ENCODE results near the gene ASCL5.

GRCh38 chr1:201072149-201072548 is 54.8 kb downstream of the ASCL5 start:
- TF ChIP-seq POLR2AphosphoS5 (IDR thresholded peaks at IDR 0.05; ENCODE audit: low read depth, low read length) (no peak), TAF1 (IDR thresholded peaks at IDR 0.05; ENCODE audit: borderline replicate concordance, low read depth, low read length) (no peak)
